BLaER1 treated with 17β-estradiol and CSF1 and Interleukin-3, amounts not matched to agents 10 nM and 100 nM (cell line): ENCODE measurements around the gene CKAP2L.
A peak's percentile ranks its signal among the peaks of the same experiment; 100 is the strongest.

Experiments
- H3K27ac ChIP-seq, 11 experiments: shearing (Covaris generic); formaldehyde crosslinking; 2 replicates each; pipeline ENCODE4 v1.8.1; 2022
- H3K27me3 ChIP-seq, 11 experiments: shearing (Covaris generic); formaldehyde crosslinking; 2 replicates each; pipeline ENCODE4 v1.8.1; 2022
- H3K36me3 ChIP-seq, 11 experiments: shearing (Covaris generic); formaldehyde crosslinking; 2 replicates each; pipeline ENCODE4 v1.8.1; 2022
- H3K4me1 ChIP-seq, 10 experiments: shearing (Covaris generic); formaldehyde crosslinking; 2 replicates each; pipeline ENCODE4 v1.8.1; 2022
- H3K4me2 ChIP-seq, 11 experiments: shearing (Covaris generic); formaldehyde crosslinking; 2 replicates each; pipeline ENCODE4 v1.8.1; 2022
- H3K4me3 ChIP-seq, 10 experiments: shearing (Covaris generic); formaldehyde crosslinking; 2 replicates each; pipeline ENCODE4 v1.8.1; 2022
- H3K9ac ChIP-seq, 11 experiments: shearing (Covaris generic); formaldehyde crosslinking; 2 replicates each; pipeline ENCODE4 v1.8.1; 2022
- H3K9me3 ChIP-seq, 11 experiments: shearing (Covaris generic); formaldehyde crosslinking; replicated peaks in 1 of 11; 2 replicates each; pipeline ENCODE4 v1.8.1; 2022
- H4K20me1 ChIP-seq, 11 experiments: shearing (Covaris generic); formaldehyde crosslinking; 2 replicates each; pipeline ENCODE4 v1.8.1; 2022
- Cebpa-rat ChIP-seq, 11 experiments: shearing (Covaris generic); IDR thresholded peaks; 2 replicates each; pipeline ENCODE4 v1.8.1; 2022

CKAP2L gene

DNA sequence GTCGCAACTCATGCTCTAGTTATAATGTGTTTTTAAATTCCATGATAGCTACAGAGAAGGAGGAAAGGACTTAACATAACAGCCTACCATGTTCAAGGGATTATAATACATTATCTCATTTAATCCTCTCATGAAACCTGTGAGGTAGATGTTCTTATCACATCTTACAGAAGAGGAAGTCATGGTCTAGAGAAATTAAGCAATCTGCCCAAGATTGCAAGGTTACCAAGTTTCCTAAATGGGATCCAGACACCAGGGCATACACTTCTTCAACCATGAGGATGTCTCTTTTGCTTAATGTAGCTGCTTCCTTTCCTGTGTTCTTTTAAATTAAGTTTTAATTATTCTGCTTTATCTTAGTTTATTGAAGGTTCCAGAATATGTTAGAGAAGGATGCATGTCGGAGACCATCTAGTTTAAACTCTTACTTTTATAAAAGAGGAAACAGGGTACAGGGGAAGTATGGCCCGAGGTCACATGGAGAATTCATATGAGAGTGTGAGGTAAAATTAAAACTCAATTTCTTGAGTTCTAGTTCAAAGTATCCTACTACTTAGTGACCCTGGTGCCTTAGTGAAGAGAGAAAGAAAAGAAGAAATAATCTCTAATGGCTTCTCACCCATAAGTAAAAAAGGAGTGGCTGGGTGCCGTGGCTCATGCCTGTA is 23.5 kb upstream of the CKAP2L start:
- Histone ChIP-seq H4K20me1 (no peaks in the 10 kb centered on the region), H3K4me3 (no peak overlapping the region), H3K4me1 (peaks cover 0 to 42% (median 22%) of the 10 kb centered on the region in 10 experiments; a peak in 15 of 20 replicates), H3K9ac (no peak overlapping the region), H3K36me3 (peaks cover 0 to 9% (median 0%) of the 10 kb centered on the region in 11 experiments; a peak in 3 of 22 replicates), H3K27ac (peak overlapping the region in 9 of 11 experiments; percentile 26 to 65 (median 54); a peak in 15 of 22 replicates), H3K27me3 (no peaks in the 10 kb centered on the region), H3K9me3 (peaks cover 0 to 66% (median 18%) of the 10 kb centered on the region in 11 experiments; a peak in 17 of 22 replicates), H3K4me2 (peak overlapping the region in 10 of 11 experiments; percentile 4 to 74 (median 59); a peak in 16 of 22 replicates)
- peak in 3 of 11 experiments; percentile 31 to 87 (median 81); a peak in 4 of 22 replicates for TF ChIP-seq Cebpa-rat (IDR thresholded peaks at IDR 0.05)

DNA sequence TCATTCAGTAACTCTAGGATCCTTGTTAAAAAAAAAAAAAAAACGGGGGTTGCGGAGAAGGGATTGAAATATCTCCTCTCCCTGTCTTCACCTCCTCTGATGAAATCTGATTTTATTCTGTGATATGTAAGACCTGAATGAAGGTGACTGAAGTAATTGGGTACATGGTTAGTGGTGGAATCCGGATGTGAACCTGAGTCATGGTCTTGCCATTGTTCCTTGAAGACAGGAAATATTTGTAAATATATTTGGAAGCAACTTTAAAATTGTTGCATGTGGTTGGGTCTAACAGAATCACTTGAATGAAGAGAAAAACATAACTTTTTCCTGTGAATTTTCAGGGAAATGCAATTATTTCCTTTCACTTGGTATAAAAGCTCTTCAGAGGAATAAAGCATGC is 22.9 kb upstream of the CKAP2L start:
- Histone ChIP-seq H3K4me2 (peak overlapping the region in 7 of 11 experiments; percentile 5 to 71 (median 61); a peak in 12 of 22 replicates), H3K4me3 (no peak overlapping the region), H3K36me3 (peaks cover 0 to 7% (median 0%) of the 10 kb centered on the region in 11 experiments; a peak in 1 of 22 replicates), H3K27me3 (no peaks in the 10 kb centered on the region), H4K20me1 (no peaks in the 10 kb centered on the region), H3K9ac (no peak overlapping the region), H3K27ac (peak overlapping the region in 6 of 11 experiments; percentile 29 to 65 (median 58); a peak in 9 of 22 replicates), H3K9me3 (peaks cover 0 to 60% (median 12%) of the 10 kb centered on the region in 11 experiments; a peak in 16 of 22 replicates), H3K4me1 (peaks cover 5 to 42% (median 23%) of the 10 kb centered on the region in 10 experiments)
- TF ChIP-seq Cebpa-rat (IDR thresholded peaks at IDR 0.05): no peak

DNA sequence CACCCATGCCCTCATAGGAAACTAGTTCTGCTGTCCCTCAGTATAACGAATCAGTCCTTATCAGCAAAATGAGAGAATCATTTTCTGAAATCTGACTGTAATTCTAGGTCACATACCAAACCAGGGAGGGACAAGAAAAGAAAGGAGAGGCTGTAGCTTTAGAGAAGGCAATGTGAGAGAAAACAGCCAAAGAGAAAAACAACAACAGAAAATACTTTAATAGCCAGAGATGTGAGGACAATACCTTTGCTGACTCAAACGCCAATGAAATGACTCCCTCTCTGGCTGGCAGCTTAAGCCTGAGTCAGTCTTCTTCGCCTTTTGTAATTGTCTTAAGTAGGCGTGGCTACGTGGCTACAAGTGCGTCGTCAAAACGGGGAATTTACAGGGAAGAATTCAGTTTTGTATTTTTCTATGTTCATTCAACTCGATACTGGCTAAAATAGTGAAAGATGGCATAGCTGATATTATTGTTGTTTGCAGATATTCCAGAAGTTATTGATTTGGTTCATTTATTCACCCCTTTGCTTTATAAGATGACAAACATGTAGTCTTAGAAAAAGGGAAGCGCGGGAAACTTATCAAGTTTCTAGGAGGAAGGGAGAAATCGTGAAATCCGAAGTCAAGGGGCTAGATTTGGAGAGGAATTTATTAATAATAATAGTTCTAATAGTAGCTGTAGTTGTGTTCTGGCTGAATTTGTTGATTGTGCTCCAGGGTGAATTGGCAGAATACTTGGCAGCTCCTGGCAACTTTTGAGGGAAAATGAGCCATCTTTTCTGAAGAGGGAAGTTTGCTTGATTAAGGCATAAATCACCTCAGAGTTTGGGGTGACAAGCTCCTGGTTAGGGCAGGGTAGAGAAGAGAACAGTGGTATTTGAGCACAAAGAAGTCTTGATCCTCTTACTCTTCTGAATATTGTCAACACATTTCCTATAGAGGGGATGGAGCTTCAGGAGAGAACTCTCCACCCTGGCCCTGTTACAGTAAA is 20.1 kb upstream of the CKAP2L start, which contains the start of gene IL1A:
TSS of gene IL1A (minus strand) at position 295 of the 991 bp plus-strand sequence. CDS start 723 bp downstream, outside the sequence.
- 0 out of 22 replicates have a peak within 1 kb of the TSS, but pooled peaks of 1 of the 11 experiments have one; percentile 3 for H3K4me2 ChIP-seq
- no peaks in the 10 kb centered on the region for H3K27me3 ChIP-seq
- peaks cover 0 to 32% (median 0%) of the 10 kb centered on the region in 11 experiments; a peak in 10 of 22 replicates for H3K9me3 ChIP-seq
- no peaks in the 10 kb centered on the region for H4K20me1 ChIP-seq
- peaks cover 11 to 52% (median 29%) of the 10 kb centered on the region in 10 experiments for H3K4me1 ChIP-seq
- no peak within 1 kb of the TSS for H3K27ac ChIP-seq
- no peak within 1 kb of the TSS for H3K9ac ChIP-seq
- H3K36me3 ChIP-seq: no peaks in the 10 kb centered on the region
- H3K4me3 ChIP-seq: no peak within 1 kb of the TSS
- no peak for TF ChIP-seq Cebpa-rat (IDR thresholded peaks at IDR 0.05)

DNA sequence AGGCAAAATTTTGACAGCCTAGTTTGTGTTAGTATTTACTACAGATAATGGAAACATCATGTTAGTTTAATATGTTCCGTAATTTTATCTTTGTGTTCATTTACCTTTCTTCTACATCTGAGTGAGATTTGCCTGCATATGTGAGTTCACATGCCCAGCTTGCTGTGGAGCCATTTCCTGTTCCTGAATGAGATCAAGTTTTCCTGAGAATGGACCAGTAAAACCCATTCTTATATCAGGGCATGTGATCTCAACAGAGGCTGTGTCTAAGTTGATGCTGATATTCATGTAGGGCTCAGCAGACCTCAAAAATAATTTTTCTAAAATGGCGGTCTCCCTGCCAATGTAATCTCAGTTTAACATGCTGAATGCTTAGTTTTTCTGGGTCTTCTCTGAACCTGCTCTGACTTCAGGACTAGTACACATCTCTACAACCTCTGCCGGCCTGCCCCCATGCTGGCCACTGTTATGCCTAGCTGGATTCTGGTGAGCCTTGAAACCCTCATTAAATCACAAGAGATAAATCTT is 18.8 kb upstream of the CKAP2L start:
- H3K4me2 ChIP-seq: 0 out of 22 replicates have a peak overlapping the region, but pooled peaks of 1 of the 11 experiments have one; percentile 3
- H3K27me3 ChIP-seq: no peaks in the 10 kb centered on the region
- H3K4me3 ChIP-seq: no peak overlapping the region
- H3K9me3 ChIP-seq: peaks cover 0 to 20% (median 0%) of the 10 kb centered on the region in 11 experiments; a peak in 8 of 22 replicates
- peaks cover 11 to 43% (median 23%) of the 10 kb centered on the region in 10 experiments for H3K4me1 ChIP-seq
- H3K9ac ChIP-seq: no peak overlapping the region
- no peaks in the 10 kb centered on the region for H4K20me1 ChIP-seq
- H3K36me3 ChIP-seq: no peaks in the 10 kb centered on the region
- no peak overlapping the region for H3K27ac ChIP-seq
- no peak for TF ChIP-seq Cebpa-rat (IDR thresholded peaks at IDR 0.05)

DNA sequence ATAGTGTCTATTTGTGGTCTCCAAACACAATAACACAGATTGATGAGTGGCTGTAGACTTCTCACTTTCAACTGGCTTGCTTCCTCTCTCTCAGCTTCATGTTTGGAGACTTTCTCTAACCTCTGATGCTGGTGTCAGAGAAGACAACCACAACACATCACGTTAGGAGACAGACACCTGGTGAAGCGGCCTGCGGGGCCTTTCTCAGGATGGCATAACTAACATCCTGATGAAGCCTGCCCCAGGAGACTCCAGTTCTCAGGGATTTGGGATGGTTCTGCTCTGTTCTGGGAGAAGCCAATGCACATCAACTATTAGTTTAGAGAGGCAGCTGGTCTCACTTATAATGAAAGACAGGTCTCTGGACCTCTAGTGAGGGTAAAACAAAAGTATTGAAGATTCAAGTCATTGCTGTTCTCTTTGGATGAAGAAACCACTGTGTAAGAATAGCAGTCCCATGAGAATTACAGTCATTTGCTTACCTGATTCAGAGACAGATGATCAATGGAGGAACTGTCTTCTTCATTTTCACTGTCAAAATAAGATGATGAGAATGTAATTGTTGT is 17.9 kb upstream of the CKAP2L start:
- H3K27ac ChIP-seq: no peak overlapping the region
- peaks cover 11 to 34% (median 17%) of the 10 kb centered on the region in 10 experiments; a peak in 19 of 20 replicates for H3K4me1 ChIP-seq
- H3K4me3 ChIP-seq: no peak overlapping the region
- no peak overlapping the region for H3K9ac ChIP-seq
- no peak for TF ChIP-seq Cebpa-rat (IDR thresholded peaks at IDR 0.05)
- no peaks in the 10 kb centered on the region for H4K20me1 ChIP-seq
- H3K9me3 ChIP-seq: peaks cover 0 to 16% (median 0%) of the 10 kb centered on the region in 11 experiments; a peak in 8 of 22 replicates
- no peaks in the 10 kb centered on the region for H3K36me3 ChIP-seq
- H3K27me3 ChIP-seq: no peaks in the 10 kb centered on the region
- peak overlapping the region in 10 of 11 experiments; percentile 7 to 45 (median 27); a peak in 16 of 22 replicates for H3K4me2 ChIP-seq

DNA sequence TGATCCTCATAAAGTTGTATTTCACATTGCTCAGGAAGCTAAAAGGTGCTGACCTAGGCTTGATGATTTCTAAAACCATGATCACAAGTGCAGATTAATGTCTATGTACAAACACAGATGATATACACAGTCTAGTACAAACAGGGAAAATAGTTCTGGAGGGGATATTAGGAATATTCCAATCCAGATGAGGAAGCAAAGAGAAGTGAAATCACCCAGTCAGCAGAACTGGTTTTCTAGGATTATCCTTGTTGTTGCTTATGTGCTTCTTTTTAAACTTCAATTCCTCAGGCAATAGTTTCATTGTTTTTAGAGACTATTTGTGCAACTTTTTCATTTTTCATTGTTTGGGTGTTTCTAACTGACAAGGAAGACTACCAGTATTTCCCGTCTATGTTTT is 15.2 kb upstream of the CKAP2L start:
- no peak overlapping the region for H3K4me3 ChIP-seq
- H4K20me1 ChIP-seq: no peaks in the 10 kb centered on the region
- peaks cover 17 to 35% (median 21%) of the 10 kb centered on the region in 10 experiments for H3K4me1 ChIP-seq
- H3K9me3 ChIP-seq: peaks cover 0 to 7% (median 0%) of the 10 kb centered on the region in 11 experiments; a peak in 1 of 22 replicates
- no peak for TF ChIP-seq Cebpa-rat (IDR thresholded peaks at IDR 0.05)
- no peak overlapping the region; a peak in 1 of 22 replicates for H3K4me2 ChIP-seq
- no peak overlapping the region for H3K9ac ChIP-seq
- H3K36me3 ChIP-seq: no peaks in the 10 kb centered on the region
- no peak overlapping the region for H3K27ac ChIP-seq
- H3K27me3 ChIP-seq: no peaks in the 10 kb centered on the region

DNA sequence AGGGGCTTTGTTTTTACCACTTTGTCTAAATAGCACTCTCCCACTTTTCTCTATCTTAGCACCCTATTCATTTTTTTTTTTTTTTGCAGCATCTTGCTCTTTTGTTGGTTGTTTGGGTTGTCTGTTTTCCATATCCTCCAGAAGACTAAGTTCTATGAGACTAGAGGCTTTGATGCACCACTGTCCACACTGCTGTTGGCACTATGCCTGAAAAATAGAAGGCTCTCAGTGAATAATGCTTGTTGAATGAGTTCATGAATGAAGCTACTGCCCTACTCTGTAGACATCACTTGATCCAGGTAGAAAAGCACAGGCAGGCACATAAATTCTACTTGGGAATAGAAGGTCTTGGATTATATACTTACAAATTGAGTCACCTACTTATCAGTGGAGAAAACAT is 12.6 kb upstream of the CKAP2L start:
- TF ChIP-seq Cebpa-rat (IDR thresholded peaks at IDR 0.05): no peak
- peaks cover 0 to 7% (median 0%) of the 10 kb centered on the region in 11 experiments; a peak in 1 of 22 replicates for H3K9me3 ChIP-seq
- H3K9ac ChIP-seq: no peak overlapping the region
- H3K4me2 ChIP-seq: peak overlapping the region in 8 of 11 experiments; percentile 32 to 57 (median 50); a peak in 15 of 22 replicates
- no peak overlapping the region for H3K4me3 ChIP-seq
- no peaks in the 10 kb centered on the region for H3K27me3 ChIP-seq
- no peaks in the 10 kb centered on the region for H3K36me3 ChIP-seq
- peaks cover 11 to 32% (median 22%) of the 10 kb centered on the region in 10 experiments for H3K4me1 ChIP-seq
- no peak overlapping the region for H3K27ac ChIP-seq
- no peaks in the 10 kb centered on the region for H4K20me1 ChIP-seq

DNA sequence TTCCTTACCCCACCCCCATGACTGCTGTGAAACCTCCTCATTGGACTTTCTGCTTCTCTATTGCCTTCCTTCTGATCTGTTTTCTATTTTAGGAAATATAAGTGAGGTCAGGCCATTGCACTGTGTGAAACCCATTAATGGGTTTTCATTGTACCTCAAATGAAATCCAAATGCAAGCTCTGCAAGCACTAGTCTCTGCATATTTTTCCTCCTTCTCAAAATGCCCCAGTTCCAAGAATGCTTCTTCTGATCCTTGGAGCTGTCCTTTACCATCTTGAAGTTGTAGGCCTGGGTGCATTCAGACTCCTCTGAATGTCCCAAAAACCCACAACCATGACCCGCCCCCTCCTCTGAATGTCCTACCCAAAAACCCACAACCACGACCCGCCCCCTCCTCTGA is 11.7 kb upstream of the CKAP2L start:
- Histone ChIP-seq H4K20me1 (no peaks in the 10 kb centered on the region), H3K27me3 (no peaks in the 10 kb centered on the region), H3K4me2 (peak overlapping the region in 6 of 11 experiments; percentile 2 to 59 (median 28); a peak in 10 of 22 replicates), H3K9me3 (peaks cover 0 to 7% (median 0%) of the 10 kb centered on the region in 11 experiments; a peak in 1 of 22 replicates), H3K4me1 (peaks cover 11 to 34% (median 26%) of the 10 kb centered on the region in 10 experiments), H3K4me3 (no peak overlapping the region), H3K27ac (no peak overlapping the region), H3K36me3 (no peaks in the 10 kb centered on the region), H3K9ac (no peak overlapping the region)
- no peak for TF ChIP-seq Cebpa-rat (IDR thresholded peaks at IDR 0.05)
